HCT116 (cell line): ENCODE measurements around the gene CD9.

Source experiments
- POLR2A ChIP-seq: IDR thresholded peaks from 2 replicates; pipeline ENCODE4 v1.7.0; 2011; ENCODE audit warnings: borderline replicate concordance; ENCODE audit not compliant: insufficient read depth, insufficient read length; ENCODE audit errors: extremely low read depth
- TF ChIP-seq, protein P1 (sequence below): IDR thresholded peaks from 2 replicates; pipeline ENCODE4 v1.6.1; 2012; ENCODE audit warnings: low read depth

DNA sequence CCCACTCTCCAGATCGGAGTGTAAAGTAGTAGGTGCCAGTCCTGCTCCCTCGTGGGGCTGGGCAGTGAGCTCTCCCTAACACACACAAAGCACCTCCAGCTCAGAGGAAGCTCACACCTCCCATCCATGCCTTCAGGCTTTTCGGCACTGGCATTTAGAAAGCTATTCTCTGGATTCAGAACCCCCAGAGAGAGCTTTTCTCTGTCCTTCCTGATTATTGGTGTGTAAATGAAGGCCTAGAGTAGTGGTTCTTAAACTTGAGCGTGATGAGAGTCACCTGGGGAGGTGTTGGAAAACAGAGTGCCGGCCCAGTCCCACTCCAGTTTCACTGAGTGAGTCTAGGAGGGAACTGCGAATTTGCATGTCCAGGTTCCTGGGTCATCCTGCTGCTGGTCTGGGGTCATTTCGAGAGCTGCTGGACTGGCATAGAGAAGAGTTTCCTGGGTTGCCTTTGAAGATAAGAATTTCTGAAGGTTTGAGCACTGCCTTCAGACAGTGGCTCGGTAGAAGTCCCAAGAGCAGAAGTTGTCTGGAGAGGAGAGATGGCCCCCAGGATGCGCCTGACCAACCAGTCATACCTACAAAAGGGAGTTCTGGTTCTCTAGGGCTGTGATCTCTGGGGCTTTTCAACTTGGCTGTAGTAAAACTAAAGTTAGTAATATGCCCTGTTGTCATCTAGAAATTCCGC is 15.1 kb downstream of the CD9 start:
- no peak for TF ChIP-seq POLR2A
- TF ChIP-seq, protein P1, sequence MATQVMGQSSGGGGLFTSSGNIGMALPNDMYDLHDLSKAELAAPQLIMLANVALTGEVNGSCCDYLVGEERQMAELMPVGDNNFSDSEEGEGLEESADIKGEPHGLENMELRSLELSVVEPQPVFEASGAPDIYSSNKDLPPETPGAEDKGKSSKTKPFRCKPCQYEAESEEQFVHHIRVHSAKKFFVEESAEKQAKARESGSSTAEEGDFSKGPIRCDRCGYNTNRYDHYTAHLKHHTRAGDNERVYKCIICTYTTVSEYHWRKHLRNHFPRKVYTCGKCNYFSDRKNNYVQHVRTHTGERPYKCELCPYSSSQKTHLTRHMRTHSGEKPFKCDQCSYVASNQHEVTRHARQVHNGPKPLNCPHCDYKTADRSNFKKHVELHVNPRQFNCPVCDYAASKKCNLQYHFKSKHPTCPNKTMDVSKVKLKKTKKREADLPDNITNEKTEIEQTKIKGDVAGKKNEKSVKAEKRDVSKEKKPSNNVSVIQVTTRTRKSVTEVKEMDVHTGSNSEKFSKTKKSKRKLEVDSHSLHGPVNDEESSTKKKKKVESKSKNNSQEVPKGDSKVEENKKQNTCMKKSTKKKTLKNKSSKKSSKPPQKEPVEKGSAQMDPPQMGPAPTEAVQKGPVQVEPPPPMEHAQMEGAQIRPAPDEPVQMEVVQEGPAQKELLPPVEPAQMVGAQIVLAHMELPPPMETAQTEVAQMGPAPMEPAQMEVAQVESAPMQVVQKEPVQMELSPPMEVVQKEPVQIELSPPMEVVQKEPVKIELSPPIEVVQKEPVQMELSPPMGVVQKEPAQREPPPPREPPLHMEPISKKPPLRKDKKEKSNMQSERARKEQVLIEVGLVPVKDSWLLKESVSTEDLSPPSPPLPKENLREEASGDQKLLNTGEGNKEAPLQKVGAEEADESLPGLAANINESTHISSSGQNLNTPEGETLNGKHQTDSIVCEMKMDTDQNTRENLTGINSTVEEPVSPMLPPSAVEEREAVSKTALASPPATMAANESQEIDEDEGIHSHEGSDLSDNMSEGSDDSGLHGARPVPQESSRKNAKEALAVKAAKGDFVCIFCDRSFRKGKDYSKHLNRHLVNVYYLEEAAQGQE: no peak
